Loucy (cell line): ENCODE measurements around the gene N4BP2L2.

ENCODE experiments used
- EZH2phosphoT487 ChIP-seq: fragments of 200-600 bp; IDR thresholded peaks from 2 replicates; pipeline ENCODE4 v1.6.1; 2018; ENCODE audit warnings: antibody characterized with exemption, mild to moderate bottlenecking, moderate library complexity, borderline replicate concordance
- TF ChIP-seq, protein P1 (sequence below): fragments of 200-600 bp; sonication (generic); conservative IDR thresholded peaks from 2 replicates; pipeline ENCODE4 v1.5.1; 2014; ENCODE audit warnings: mild to moderate bottlenecking, antibody characterized with exemption, low read length

DNA sequence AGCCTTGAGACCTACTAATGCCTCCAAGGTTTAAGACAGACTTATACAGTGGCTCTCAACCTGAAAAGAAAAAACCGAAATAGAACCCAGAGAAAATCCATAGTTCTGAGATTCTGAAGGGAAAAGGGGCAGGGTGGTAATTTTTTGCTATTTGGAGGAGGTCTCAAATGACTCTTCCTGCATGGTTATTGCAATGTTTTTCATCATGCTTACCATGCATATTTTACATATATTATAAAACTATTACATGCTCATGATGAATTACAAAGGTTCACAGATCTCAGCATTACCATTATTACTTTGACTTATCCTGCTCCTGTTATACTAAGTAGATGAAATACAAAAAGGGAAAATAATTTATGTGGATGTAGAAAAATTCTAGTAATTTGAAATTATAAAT is 47.6 kb downstream of the N4BP2L2 start:
- TF ChIP-seq, protein P1, sequence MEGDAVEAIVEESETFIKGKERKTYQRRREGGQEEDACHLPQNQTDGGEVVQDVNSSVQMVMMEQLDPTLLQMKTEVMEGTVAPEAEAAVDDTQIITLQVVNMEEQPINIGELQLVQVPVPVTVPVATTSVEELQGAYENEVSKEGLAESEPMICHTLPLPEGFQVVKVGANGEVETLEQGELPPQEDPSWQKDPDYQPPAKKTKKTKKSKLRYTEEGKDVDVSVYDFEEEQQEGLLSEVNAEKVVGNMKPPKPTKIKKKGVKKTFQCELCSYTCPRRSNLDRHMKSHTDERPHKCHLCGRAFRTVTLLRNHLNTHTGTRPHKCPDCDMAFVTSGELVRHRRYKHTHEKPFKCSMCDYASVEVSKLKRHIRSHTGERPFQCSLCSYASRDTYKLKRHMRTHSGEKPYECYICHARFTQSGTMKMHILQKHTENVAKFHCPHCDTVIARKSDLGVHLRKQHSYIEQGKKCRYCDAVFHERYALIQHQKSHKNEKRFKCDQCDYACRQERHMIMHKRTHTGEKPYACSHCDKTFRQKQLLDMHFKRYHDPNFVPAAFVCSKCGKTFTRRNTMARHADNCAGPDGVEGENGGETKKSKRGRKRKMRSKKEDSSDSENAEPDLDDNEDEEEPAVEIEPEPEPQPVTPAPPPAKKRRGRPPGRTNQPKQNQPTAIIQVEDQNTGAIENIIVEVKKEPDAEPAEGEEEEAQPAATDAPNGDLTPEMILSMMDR = no peak
- no peak for TF ChIP-seq EZH2phosphoT487
